Measurements from ENCODE around the gene LGALS8. TPM values are rescaled to one million over a fixed set of nuclear protein-coding genes. Genes with fewer than 3 reads are reported as not detected.
A peak's percentile ranks its signal among the peaks of the same experiment; 100 is the strongest.
"Not testable (repeated sequence)": the region's sequence is repeated elsewhere in the genome, so short reads cannot be mapped to it uniquely, and the experiment has no call there.

LGALS8 gene
- total RNA-seq, 1 experiment from 2014 or later = 16.8 TPM

- Histone ChIP-seq H3K36me3 (replicated peaks; ENCODE audit: control insufficient read depth, insufficient read depth, low read length) (no peaks in the 10 kb centered on the region), H3K27me3 (ENCODE audit: control insufficient read depth, insufficient read depth, low read length) (no peaks in the 10 kb centered on the region), H3K4me3 (ENCODE audit: insufficient read depth, low read depth, low read length) (no peak overlapping the region)
- no peak for DNase-seq
These were observed 22.7 kb upstream of the LGALS8 start for GRCh38 chr1:236501093-236501492.

GRCh38 chr1:236502579-236502971 is 21.2 kb upstream of the LGALS8 start:
- no peak overlapping the region for H3K4me3 ChIP-seq (ENCODE audit: insufficient read depth, low read depth, low read length)
- H3K36me3 ChIP-seq (replicated peaks; ENCODE audit: control insufficient read depth, insufficient read depth, low read length) = no peaks in the 10 kb centered on the region
- no peaks in the 10 kb centered on the region for H3K27me3 ChIP-seq (ENCODE audit: control insufficient read depth, insufficient read depth, low read length)
- no peak for DNase-seq

GRCh38 chr1:236502972-236503639 is 20.7 kb upstream of the LGALS8 start:
- Histone ChIP-seq H3K4me3 (ENCODE audit: insufficient read depth, low read depth, low read length) (peak overlapping the region; percentile 18), H3K36me3 (replicated peaks; ENCODE audit: control insufficient read depth, insufficient read depth, low read length) (no peaks in the 10 kb centered on the region), H3K27me3 (ENCODE audit: control insufficient read depth, insufficient read depth, low read length) (no peaks in the 10 kb centered on the region)
- peak; percentile 72 for DNase-seq

GRCh38 chr1:236504338-236504737 is 19.4 kb upstream of the LGALS8 start:
- not testable (repeated sequence) for DNase-seq; H3K36me3 ChIP-seq (replicated peaks; ENCODE audit: control insufficient read depth, insufficient read depth, low read length); H3K4me3 ChIP-seq (ENCODE audit: insufficient read depth, low read depth, low read length); H3K27me3 ChIP-seq (ENCODE audit: control insufficient read depth, insufficient read depth, low read length)

GRCh38 chr1:236507022-236507700 is 16.6 kb upstream of the LGALS8 start:
- H3K4me3 ChIP-seq (ENCODE audit: insufficient read depth, low read depth, low read length) = no peak overlapping the region
- H3K36me3 ChIP-seq (replicated peaks; ENCODE audit: control insufficient read depth, insufficient read depth, low read length) = no peaks in the 10 kb centered on the region
- DNase-seq = no peak
- H3K27me3 ChIP-seq (ENCODE audit: control insufficient read depth, insufficient read depth, low read length) = no peaks in the 10 kb centered on the region

GRCh38 chr1:236508593-236509027 is 15.2 kb upstream of the LGALS8 start:
- no peaks in the 10 kb centered on the region for H3K36me3 ChIP-seq (replicated peaks; ENCODE audit: control insufficient read depth, insufficient read depth, low read length)
- H3K4me3 ChIP-seq (ENCODE audit: insufficient read depth, low read depth, low read length) = no peak overlapping the region
- H3K27me3 ChIP-seq (ENCODE audit: control insufficient read depth, insufficient read depth, low read length) = no peaks in the 10 kb centered on the region
- no peak for DNase-seq

GRCh38 chr1:236509203-236509602 is 14.6 kb upstream of the LGALS8 start:
- Histone ChIP-seq H3K27me3 (ENCODE audit: control insufficient read depth, insufficient read depth, low read length) (no peaks in the 10 kb centered on the region), H3K36me3 (replicated peaks; ENCODE audit: control insufficient read depth, insufficient read depth, low read length) (no peaks in the 10 kb centered on the region), H3K4me3 (ENCODE audit: insufficient read depth, low read depth, low read length) (no peak overlapping the region)
- no peak for DNase-seq

- Histone ChIP-seq H3K36me3 (replicated peaks; ENCODE audit: control insufficient read depth, insufficient read depth, low read length) (no peaks in the 10 kb centered on the region), H3K4me3 (ENCODE audit: insufficient read depth, low read depth, low read length) (no peak overlapping the region), H3K27me3 (ENCODE audit: control insufficient read depth, insufficient read depth, low read length) (no peaks in the 10 kb centered on the region)
- DNase-seq = peak; percentile 40
These were observed 14.0 kb upstream of the LGALS8 start for GRCh38 chr1:236509647-236510401.

GRCh38 chr1:236511735-236512418 is 11.9 kb upstream of the LGALS8 start:
- Histone ChIP-seq H3K4me3 (ENCODE audit: insufficient read depth, low read depth, low read length) (no peak overlapping the region), H3K27me3 (ENCODE audit: control insufficient read depth, insufficient read depth, low read length) (no peaks in the 10 kb centered on the region), H3K36me3 (replicated peaks; ENCODE audit: control insufficient read depth, insufficient read depth, low read length) (no peaks in the 10 kb centered on the region)
- no peak for DNase-seq

GRCh38 chr1:236514703-236515442 is 8.9 kb upstream of the LGALS8 start:
- no peaks in the 10 kb centered on the region for H3K27me3 ChIP-seq (ENCODE audit: control insufficient read depth, insufficient read depth, low read length)
- no peaks in the 10 kb centered on the region for H3K36me3 ChIP-seq (replicated peaks; ENCODE audit: control insufficient read depth, insufficient read depth, low read length)
- H3K4me3 ChIP-seq (ENCODE audit: insufficient read depth, low read depth, low read length) = no peak overlapping the region
- DNase-seq = no peak

GRCh38 chr1:236515443-236515958 is 8.3 kb upstream of the LGALS8 start:
- no peak for DNase-seq
- no peak overlapping the region for H3K4me3 ChIP-seq (ENCODE audit: insufficient read depth, low read depth, low read length)
- no peaks in the 10 kb centered on the region for H3K36me3 ChIP-seq (replicated peaks; ENCODE audit: control insufficient read depth, insufficient read depth, low read length)
- no peaks in the 10 kb centered on the region for H3K27me3 ChIP-seq (ENCODE audit: control insufficient read depth, insufficient read depth, low read length)

GRCh38 chr1:236516929-236517704 is 6.7 kb upstream of the LGALS8 start:
- Histone ChIP-seq H3K27me3 (ENCODE audit: control insufficient read depth, insufficient read depth, low read length) (no peaks in the 10 kb centered on the region), H3K4me3 (ENCODE audit: insufficient read depth, low read depth, low read length) (no peak overlapping the region), H3K36me3 (replicated peaks; ENCODE audit: control insufficient read depth, insufficient read depth, low read length) (no peaks in the 10 kb centered on the region)
- no peak for DNase-seq

- DNase-seq = no peak
- Histone ChIP-seq H3K36me3 (replicated peaks; ENCODE audit: control insufficient read depth, insufficient read depth, low read length) (no peaks in the 10 kb centered on the region), H3K27me3 (ENCODE audit: control insufficient read depth, insufficient read depth, low read length) (peaks cover 5% of the 10 kb centered on the region; the same call in 1 of the 2 replicates), H3K4me3 (ENCODE audit: insufficient read depth, low read depth, low read length) (no peak overlapping the region)
These were observed 5.5 kb upstream of the LGALS8 start for GRCh38 chr1:236518322-236518721.
